ENCODE data around the gene USF2.

DNA sequence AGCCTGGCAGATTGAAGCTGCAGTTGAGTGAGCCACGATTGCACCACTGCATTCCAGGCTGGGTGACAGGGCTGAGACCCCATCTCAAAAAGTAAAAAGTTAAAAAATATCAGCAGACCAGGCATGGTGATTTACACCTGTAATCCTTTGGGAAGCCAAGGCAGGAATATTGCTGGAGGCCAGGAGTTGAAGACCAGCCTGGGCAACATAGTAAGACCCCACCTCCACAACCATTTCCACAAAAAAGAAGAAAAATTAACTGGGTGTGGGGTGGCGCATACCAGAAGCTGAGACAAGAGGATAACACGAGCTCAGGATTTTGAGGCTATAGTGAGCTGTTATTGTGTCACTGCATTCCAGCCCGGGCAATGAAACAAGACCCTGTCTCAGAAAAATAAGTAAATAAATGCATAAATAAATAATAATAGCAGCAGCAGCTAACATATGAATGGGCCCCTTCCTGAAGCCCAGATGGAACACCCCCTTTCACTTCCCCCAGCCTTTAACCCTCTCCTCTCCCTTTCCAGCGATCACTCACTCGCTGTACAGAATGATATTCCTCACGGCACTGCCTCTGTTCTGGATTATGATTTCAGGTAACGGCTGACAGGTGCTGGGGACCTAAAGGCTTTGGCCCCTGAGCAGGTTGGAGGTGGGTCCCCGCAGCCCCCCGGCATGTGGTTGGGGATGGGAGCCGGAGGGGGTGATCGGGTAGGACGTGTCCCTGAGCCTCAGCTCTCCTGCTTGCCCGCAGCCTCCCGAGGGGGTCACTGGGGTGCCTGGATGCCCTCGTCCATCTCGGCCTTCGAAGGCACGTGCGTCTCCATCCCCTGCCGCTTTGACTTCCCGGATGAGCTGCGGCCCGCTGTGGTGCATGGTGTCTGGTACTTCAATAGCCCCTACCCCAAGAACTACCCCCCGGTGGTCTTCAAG lies 26.4 kb downstream of the USF2 start:
- TF ChIP-seq, protein P1, sequence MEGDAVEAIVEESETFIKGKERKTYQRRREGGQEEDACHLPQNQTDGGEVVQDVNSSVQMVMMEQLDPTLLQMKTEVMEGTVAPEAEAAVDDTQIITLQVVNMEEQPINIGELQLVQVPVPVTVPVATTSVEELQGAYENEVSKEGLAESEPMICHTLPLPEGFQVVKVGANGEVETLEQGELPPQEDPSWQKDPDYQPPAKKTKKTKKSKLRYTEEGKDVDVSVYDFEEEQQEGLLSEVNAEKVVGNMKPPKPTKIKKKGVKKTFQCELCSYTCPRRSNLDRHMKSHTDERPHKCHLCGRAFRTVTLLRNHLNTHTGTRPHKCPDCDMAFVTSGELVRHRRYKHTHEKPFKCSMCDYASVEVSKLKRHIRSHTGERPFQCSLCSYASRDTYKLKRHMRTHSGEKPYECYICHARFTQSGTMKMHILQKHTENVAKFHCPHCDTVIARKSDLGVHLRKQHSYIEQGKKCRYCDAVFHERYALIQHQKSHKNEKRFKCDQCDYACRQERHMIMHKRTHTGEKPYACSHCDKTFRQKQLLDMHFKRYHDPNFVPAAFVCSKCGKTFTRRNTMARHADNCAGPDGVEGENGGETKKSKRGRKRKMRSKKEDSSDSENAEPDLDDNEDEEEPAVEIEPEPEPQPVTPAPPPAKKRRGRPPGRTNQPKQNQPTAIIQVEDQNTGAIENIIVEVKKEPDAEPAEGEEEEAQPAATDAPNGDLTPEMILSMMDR (optimal IDR thresholded peaks at IDR 0.05 in 1 of 3, IDR thresholded peaks at IDR 0.05 in 1 of 3, conservative IDR thresholded peaks at IDR 0.05 in 1 of 3; ENCODE audit: extremely low read depth in 1 of 3, insufficient read depth in 2 of 3, low read length in 3 of 3), result no peak
- TF ChIP-seq EZH2 (IDR thresholded peaks at IDR 0.05; ENCODE audit: low read length), result no peak

Data from keratinocyte (primary cell).